Breast epithelium (tissue), 3 donors: ENCODE data around the gene RAET1G.
"Not testable (repeated sequence)": the region's sequence is repeated elsewhere in the genome, so short reads cannot be mapped to it uniquely, and the experiment has no call there.

Experiments
- POLR2AphosphoS5 ChIP-seq, 3 donors: sonication (generic); formaldehyde crosslinking; IDR thresholded peaks; one replicate each; pipeline ENCODE4 v1.6.1; 2017; ENCODE audit warnings: antibody characterized with exemption in 3 of 3
- TF ChIP-seq, protein P1 (sequence below), 3 donors: fragments of 450-650 bp; IDR thresholded peaks; one replicate each; pipeline ENCODE4 v1.5.1; 2016 to 2017; ENCODE audit warnings: antibody characterized with exemption in 3 of 3, mild to moderate bottlenecking in 3 of 3, moderate library complexity in 3 of 3

DNA sequence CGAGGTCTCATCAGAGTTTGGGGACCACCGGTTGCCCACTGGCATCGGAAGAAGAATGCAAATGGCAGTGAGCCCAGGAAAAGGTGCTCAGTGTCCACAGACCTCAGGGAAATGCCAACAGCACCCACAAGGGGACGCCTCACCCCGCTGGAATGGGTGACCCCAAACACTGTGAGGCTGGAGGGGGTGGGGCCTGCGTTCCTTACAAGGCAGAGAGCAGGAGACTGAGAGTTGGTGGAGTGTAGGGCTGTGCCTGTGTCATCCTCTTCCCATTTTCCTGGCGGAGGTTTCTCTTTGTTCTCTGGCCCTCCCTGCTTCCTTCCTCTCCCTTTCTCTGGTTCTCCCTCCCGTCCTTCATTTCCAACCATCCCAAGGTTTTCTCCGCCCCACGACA is 31.0 kb upstream of the RAET1G start:
- TF ChIP-seq POLR2AphosphoS5 (IDR thresholded peaks at IDR 0.05), result not testable (repeated sequence)
- TF ChIP-seq, protein P1, sequence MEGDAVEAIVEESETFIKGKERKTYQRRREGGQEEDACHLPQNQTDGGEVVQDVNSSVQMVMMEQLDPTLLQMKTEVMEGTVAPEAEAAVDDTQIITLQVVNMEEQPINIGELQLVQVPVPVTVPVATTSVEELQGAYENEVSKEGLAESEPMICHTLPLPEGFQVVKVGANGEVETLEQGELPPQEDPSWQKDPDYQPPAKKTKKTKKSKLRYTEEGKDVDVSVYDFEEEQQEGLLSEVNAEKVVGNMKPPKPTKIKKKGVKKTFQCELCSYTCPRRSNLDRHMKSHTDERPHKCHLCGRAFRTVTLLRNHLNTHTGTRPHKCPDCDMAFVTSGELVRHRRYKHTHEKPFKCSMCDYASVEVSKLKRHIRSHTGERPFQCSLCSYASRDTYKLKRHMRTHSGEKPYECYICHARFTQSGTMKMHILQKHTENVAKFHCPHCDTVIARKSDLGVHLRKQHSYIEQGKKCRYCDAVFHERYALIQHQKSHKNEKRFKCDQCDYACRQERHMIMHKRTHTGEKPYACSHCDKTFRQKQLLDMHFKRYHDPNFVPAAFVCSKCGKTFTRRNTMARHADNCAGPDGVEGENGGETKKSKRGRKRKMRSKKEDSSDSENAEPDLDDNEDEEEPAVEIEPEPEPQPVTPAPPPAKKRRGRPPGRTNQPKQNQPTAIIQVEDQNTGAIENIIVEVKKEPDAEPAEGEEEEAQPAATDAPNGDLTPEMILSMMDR (IDR thresholded peaks at IDR 0.05), result not testable (repeated sequence)
